Activated CD4-positive, alpha-beta T cell treated with anti-CD3 and anti-CD28 coated beads, Interleukin-2, amount 10 ng/mL, durations not matched to agents 7 days and 5 days (primary cell): ENCODE results near the gene SANBR. TPM values are rescaled to one million over a fixed set of nuclear protein-coding genes. Genes with fewer than 3 reads are reported as not detected.
"Not testable (repeated sequence)": the region's sequence is repeated elsewhere in the genome, so short reads cannot be mapped to it uniquely, and the experiment has no call there.

Experiments
- CTCF ChIA-PET: fragments of 350-600 bp; sonication (Branson Sonifier 250); formaldehyde crosslinking; loops from one replicate; lab custom pipeline; 2021; ENCODE audit warnings: antibody characterized with exemption; lab: Charles Lee
- POLR2A ChIA-PET: fragments of 350-600 bp; sonication (Branson Sonifier 250); formaldehyde crosslinking; loops from one replicate; lab custom pipeline; 2021; ENCODE audit warnings: antibody characterized with exemption; lab: Charles Lee
- DNase-seq: peaks from one replicate; pipeline ENCODE4 v3.0.0-alpha.2; 2020
- H3K27ac Mint-ChIP-seq: one replicate; pipeline ENCODE4 v1.8.0; 2021; ENCODE audit warnings: mild to moderate bottlenecking, moderate library complexity, mixed read lengths
- H3K27me3 Mint-ChIP-seq: one replicate; pipeline ENCODE4 v1.8.0; 2021; ENCODE audit warnings: mixed read lengths
- H3K36me3 Mint-ChIP-seq: one replicate; pipeline ENCODE4 v1.8.0; 2021; ENCODE audit warnings: low read depth, mixed read lengths
- H3K4me1 Mint-ChIP-seq: one replicate; pipeline ENCODE4 v1.8.0; 2021; ENCODE audit warnings: mixed read lengths
- H3K4me3 Mint-ChIP-seq: one replicate; pipeline ENCODE4 v1.8.0; 2021; ENCODE audit warnings: mild to moderate bottlenecking, moderate library complexity, mixed read lengths
- H3K9me3 Mint-ChIP-seq: one replicate; pipeline ENCODE4 v1.8.0; 2021; ENCODE audit warnings: mixed read lengths
- total RNA-seq, 2 experiments: library from RNA; stranded (reverse); gene quantifications; one replicate each; pipeline ENCODE4 v1.2.3, GENCODE V29; 2021

SANBR gene
- total RNA-seq, 2 experiments from 2014 or later, result 11.6 to 11.7 TPM

- H3K4me1 Mint-ChIP-seq, H3K27ac Mint-ChIP-seq, POLR2A ChIA-PET, DNase-seq, H3K4me3 Mint-ChIP-seq, H3K27me3 Mint-ChIP-seq: not testable (repeated sequence)
- CTCF ChIA-PET, result interaction anchor here (0.6 to 0.7 kb wide), 2 partner anchors 384 to 1421 kb away, joined by 3 read pairs; no protein-coding TSS in a partner anchor
- Mint-ChIP-seq H3K9me3 (peaks cover 18% of the 10 kb centered on the region), H3K36me3 (peaks cover 56% of the 10 kb centered on the region)
Observed at GRCh38 chr2:61036643-61037042, 29.0 kb upstream of the SANBR start.

- peaks cover 32% of the 10 kb centered on the region for H3K36me3 Mint-ChIP-seq
- CTCF ChIA-PET, result no interaction called here
- POLR2A ChIA-PET, result no interaction called here
- no peaks in the 10 kb centered on the region for H3K9me3 Mint-ChIP-seq
- no peaks in the 10 kb centered on the region for H3K27me3 Mint-ChIP-seq
- no peak overlapping the region for H3K27ac Mint-ChIP-seq
- H3K4me3 Mint-ChIP-seq, result no peak overlapping the region
- DNase-seq, result no peak
- H3K4me1 Mint-ChIP-seq, result peaks cover 7% of the 10 kb centered on the region
Observed at GRCh38 chr2:61042807-61043206, 22.9 kb upstream of the SANBR start.

GRCh38 chr2:61044636-61045035, 21.0 kb upstream of the SANBR start:
- Mint-ChIP-seq H3K9me3 (no peaks in the 10 kb centered on the region), H3K27ac (no peak overlapping the region), H3K36me3 (peaks cover 38% of the 10 kb centered on the region), H3K4me3 (no peak overlapping the region), H3K27me3 (no peaks in the 10 kb centered on the region), H3K4me1 (peaks cover 7% of the 10 kb centered on the region)
- DNase-seq, result no peak
- ChIA-PET CTCF (no interaction called here), POLR2A (no interaction called here)

GRCh38 chr2:61045226-61045625, 20.4 kb upstream of the SANBR start:
- ChIA-PET POLR2A (no interaction called here), CTCF (no interaction called here)
- Mint-ChIP-seq H3K9me3 (no peaks in the 10 kb centered on the region), H3K4me1 (peaks cover 7% of the 10 kb centered on the region), H3K4me3 (no peak overlapping the region), H3K27ac (no peak overlapping the region), H3K36me3 (peaks cover 38% of the 10 kb centered on the region), H3K27me3 (no peaks in the 10 kb centered on the region)
- no peak for DNase-seq

- no peak for DNase-seq
- H3K27ac Mint-ChIP-seq, result no peak overlapping the region
- no peak overlapping the region for H3K4me3 Mint-ChIP-seq
- peaks cover 41% of the 10 kb centered on the region for H3K36me3 Mint-ChIP-seq
- POLR2A ChIA-PET, result no interaction called here
- H3K9me3 Mint-ChIP-seq, result no peaks in the 10 kb centered on the region
- CTCF ChIA-PET, result interaction anchor here (0.6 kb wide), 1 partner anchor 349 kb away, joined by 3 read pairs; no protein-coding TSS in a partner anchor
- no peaks in the 10 kb centered on the region for H3K27me3 Mint-ChIP-seq
- peaks cover 7% of the 10 kb centered on the region for H3K4me1 Mint-ChIP-seq
Observed at GRCh38 chr2:61045999-61046398, 19.7 kb upstream of the SANBR start.

- Mint-ChIP-seq H3K9me3 (no peaks in the 10 kb centered on the region), H3K27me3 (no peaks in the 10 kb centered on the region), H3K4me3 (no peak overlapping the region), H3K27ac (no peak overlapping the region), H3K4me1 (peaks cover 1% of the 10 kb centered on the region), H3K36me3 (peaks cover 8% of the 10 kb centered on the region)
- ChIA-PET CTCF (no interaction called here), POLR2A (no interaction called here)
- DNase-seq, result no peak
Observed at GRCh38 chr2:61055557-61055956, 10.1 kb upstream of the SANBR start.

- CTCF ChIA-PET, result no interaction called here
- H3K4me1 Mint-ChIP-seq, result peaks cover 1% of the 10 kb centered on the region
- peaks cover 8% of the 10 kb centered on the region for H3K36me3 Mint-ChIP-seq
- H3K27me3 Mint-ChIP-seq, result no peaks in the 10 kb centered on the region
- no peak overlapping the region for H3K4me3 Mint-ChIP-seq
- H3K27ac Mint-ChIP-seq, result no peak overlapping the region
- POLR2A ChIA-PET, result no interaction called here
- no peak for DNase-seq
- H3K9me3 Mint-ChIP-seq, result no peaks in the 10 kb centered on the region
Observed at GRCh38 chr2:61057562-61057961, 8.1 kb upstream of the SANBR start.

GRCh38 chr2:61059382-61059781, 6.3 kb upstream of the SANBR start:
- Mint-ChIP-seq H3K27ac (no peak overlapping the region), H3K27me3 (no peaks in the 10 kb centered on the region), H3K9me3 (no peaks in the 10 kb centered on the region), H3K4me3 (no peak overlapping the region), H3K4me1 (peaks cover 4% of the 10 kb centered on the region), H3K36me3 (peaks cover 8% of the 10 kb centered on the region)
- DNase-seq, result no peak
- POLR2A ChIA-PET, result no interaction called here
- CTCF ChIA-PET, result no interaction called here

- no peak for DNase-seq
- ChIA-PET POLR2A (no interaction called here), CTCF (no interaction called here)
- Mint-ChIP-seq H3K9me3 (no peaks in the 10 kb centered on the region), H3K36me3 (peaks cover 22% of the 10 kb centered on the region), H3K4me1 (no peaks in the 10 kb centered on the region), H3K27ac (no peak overlapping the region), H3K27me3 (no peaks in the 10 kb centered on the region), H3K4me3 (no peak overlapping the region)
Observed at GRCh38 chr2:61074100-61074499, 8.4 kb downstream of the SANBR start.

- CTCF ChIA-PET, result no interaction called here
- H3K4me3 Mint-ChIP-seq, result no peak overlapping the region
- no peaks in the 10 kb centered on the region for H3K9me3 Mint-ChIP-seq
Observed at GRCh38 chr2:61085883-61086282, 20.2 kb downstream of the SANBR start.

GRCh38 chr2:61089797-61090196, 24.1 kb downstream of the SANBR start:
- DNase-seq, result no peak
- Mint-ChIP-seq H3K27ac (no peak overlapping the region), H3K36me3 (peaks cover 8% of the 10 kb centered on the region), H3K9me3 (no peaks in the 10 kb centered on the region), H3K27me3 (no peaks in the 10 kb centered on the region), H3K4me1 (no peaks in the 10 kb centered on the region), H3K4me3 (no peak overlapping the region)
- ChIA-PET CTCF (interaction anchor here (0.8 to 1.0 kb wide), 3 partner anchors 13 to 115 kb away, joined by 3 to 5 read pairs (median 3); no protein-coding TSS in a partner anchor), POLR2A (no interaction called here)

More at GRCh38 chr2:61085883-61086282, 20.2 kb downstream of the SANBR start:
- Mint-ChIP-seq H3K27me3 (no peaks in the 10 kb centered on the region), H3K36me3 (peaks cover 13% of the 10 kb centered on the region), H3K4me1 (no peaks in the 10 kb centered on the region), H3K27ac (no peak overlapping the region)
- no peak for DNase-seq
- POLR2A ChIA-PET, result no interaction called here

GRCh38 chr2:61090386-61090921, 24.8 kb downstream of the SANBR start:
- H3K27ac Mint-ChIP-seq, result no peak overlapping the region
- ChIA-PET CTCF (interaction anchor here (0.8 to 0.9 kb wide), 2 partner anchors 15 to 114 kb away, joined by 3 to 5 read pairs; no protein-coding TSS in a partner anchor), POLR2A (no interaction called here)
- H3K4me1 Mint-ChIP-seq, result no peaks in the 10 kb centered on the region
- H3K9me3 Mint-ChIP-seq, result no peaks in the 10 kb centered on the region
- no peaks in the 10 kb centered on the region for H3K27me3 Mint-ChIP-seq
- no peak overlapping the region for H3K4me3 Mint-ChIP-seq
- H3K36me3 Mint-ChIP-seq, result peaks cover 5% of the 10 kb centered on the region
- DNase-seq, result no peak

GRCh38 chr2:61091485-61091884, 25.8 kb downstream of the SANBR start:
- Mint-ChIP-seq H3K36me3 (peaks cover 10% of the 10 kb centered on the region), H3K9me3 (no peaks in the 10 kb centered on the region), H3K27me3 (no peaks in the 10 kb centered on the region), H3K4me3 (no peak overlapping the region), H3K27ac (no peak overlapping the region), H3K4me1 (peaks cover 8% of the 10 kb centered on the region)
- POLR2A ChIA-PET, result no interaction called here
- CTCF ChIA-PET, result no interaction called here
- DNase-seq, result no peak

- no peak overlapping the region for H3K4me3 Mint-ChIP-seq
- H3K9me3 Mint-ChIP-seq, result no peaks in the 10 kb centered on the region
- CTCF ChIA-PET, result interaction anchor here (0.5 kb wide), 1 partner anchor 46 kb away, joined by 4 read pairs; no protein-coding TSS in a partner anchor
- H3K36me3 Mint-ChIP-seq, result peaks cover 7% of the 10 kb centered on the region
- H3K27ac Mint-ChIP-seq, result no peak overlapping the region
- H3K4me1 Mint-ChIP-seq, result peaks cover 8% of the 10 kb centered on the region
- no peak for DNase-seq
- no peaks in the 10 kb centered on the region for H3K27me3 Mint-ChIP-seq
- POLR2A ChIA-PET, result no interaction called here
Observed at GRCh38 chr2:61096438-61096837, 30.8 kb downstream of the SANBR start.
